ENCODE data around the gene MRPL34.
A peak's percentile ranks its signal among the peaks of the same experiment; 100 is the strongest.

MRPL34 gene

GRCh38 chr19:17296273-17296672, 9.4 kb upstream of the MRPL34 start:
- Histone ChIP-seq H2AFZ (ENCODE audit: low read depth) (no peak overlapping the region), H3K79me2 (ENCODE audit: insufficient read depth, low read depth) (no peaks in the 10 kb centered on the region), H3K36me3 (ENCODE audit: insufficient read depth) (no peaks in the 10 kb centered on the region), H3K4me3 (IDR thresholded peaks at IDR 0.05; ENCODE audit: insufficient read depth, low read depth, low read length) (no peak overlapping the region), H3K4me2 (no peak overlapping the region), H3K27ac (no peak overlapping the region), H3K27me3 (ENCODE audit: insufficient read depth, low read depth) (no peaks in the 10 kb centered on the region), H4K20me1 (ENCODE audit: insufficient read depth) (no peaks in the 10 kb centered on the region), H3K9ac (no peak overlapping the region), H3K4me1 (ENCODE audit: low read depth, poor library complexity, severe bottlenecking) (peaks cover 7% of the 10 kb centered on the region)
- TF ChIP-seq CTCF (conservative IDR thresholded peaks at IDR 0.05; ENCODE audit: low read depth, low read length), result no peak

GRCh38 chr19:17296976-17297375, 8.7 kb upstream of the MRPL34 start:
- no peaks in the 10 kb centered on the region for H3K36me3 ChIP-seq (ENCODE audit: insufficient read depth)
- TF ChIP-seq CTCF (conservative IDR thresholded peaks at IDR 0.05; ENCODE audit: low read depth, low read length), result no peak
- H2AFZ ChIP-seq (ENCODE audit: low read depth), result no peak overlapping the region
- H4K20me1 ChIP-seq (ENCODE audit: insufficient read depth), result no peaks in the 10 kb centered on the region
- no peaks in the 10 kb centered on the region for H3K27me3 ChIP-seq (ENCODE audit: insufficient read depth, low read depth)
- H3K79me2 ChIP-seq (ENCODE audit: insufficient read depth, low read depth), result no peaks in the 10 kb centered on the region
- no peak overlapping the region for H3K27ac ChIP-seq
- no peak overlapping the region for H3K4me3 ChIP-seq (IDR thresholded peaks at IDR 0.05; ENCODE audit: insufficient read depth, low read depth, low read length)
- peaks cover 9% of the 10 kb centered on the region for H3K4me1 ChIP-seq (ENCODE audit: low read depth, poor library complexity, severe bottlenecking)
- H3K9ac ChIP-seq, result no peak overlapping the region
- H3K4me2 ChIP-seq, result no peak overlapping the region

GRCh38 chr19:17300992-17301619, 4.6 kb upstream of the MRPL34 start:
- Histone ChIP-seq H4K20me1 (ENCODE audit: insufficient read depth) (no peaks in the 10 kb centered on the region), H3K4me3 (IDR thresholded peaks at IDR 0.05; ENCODE audit: insufficient read depth, low read depth, low read length) (no peak overlapping the region), H3K9ac (no peak overlapping the region), H3K4me2 (no peak overlapping the region), H3K79me2 (ENCODE audit: insufficient read depth, low read depth) (no peaks in the 10 kb centered on the region), H3K36me3 (ENCODE audit: insufficient read depth) (no peaks in the 10 kb centered on the region), H3K27ac (no peak overlapping the region), H3K27me3 (ENCODE audit: insufficient read depth, low read depth) (no peaks in the 10 kb centered on the region), H2AFZ (ENCODE audit: low read depth) (no peak overlapping the region), H3K4me1 (ENCODE audit: low read depth, poor library complexity, severe bottlenecking) (peaks cover 28% of the 10 kb centered on the region)
- TF ChIP-seq CTCF (conservative IDR thresholded peaks at IDR 0.05; ENCODE audit: low read depth, low read length), result no peak

- peak overlapping the region; percentile 32; the same call in 1 of the 2 replicates for H3K9ac ChIP-seq
- peak overlapping the region; percentile 59 for H2AFZ ChIP-seq (ENCODE audit: low read depth)
- H3K27me3 ChIP-seq (ENCODE audit: insufficient read depth, low read depth), result no peaks in the 10 kb centered on the region
- H3K4me1 ChIP-seq (ENCODE audit: low read depth, poor library complexity, severe bottlenecking), result peaks cover 35% of the 10 kb centered on the region
- H3K36me3 ChIP-seq (ENCODE audit: insufficient read depth), result no peaks in the 10 kb centered on the region
- H3K4me2 ChIP-seq, result peak overlapping the region; percentile 57
- H4K20me1 ChIP-seq (ENCODE audit: insufficient read depth), result no peaks in the 10 kb centered on the region
- TF ChIP-seq CTCF (conservative IDR thresholded peaks at IDR 0.05; ENCODE audit: low read depth, low read length), result no peak
- peaks cover 15% of the 10 kb centered on the region for H3K79me2 ChIP-seq (ENCODE audit: insufficient read depth, low read depth)
- H3K4me3 ChIP-seq (IDR thresholded peaks at IDR 0.05; ENCODE audit: insufficient read depth, low read depth, low read length), result no peak overlapping the region
- no peak overlapping the region for H3K27ac ChIP-seq
Measured at GRCh38 chr19:17302391-17303166, 3.1 kb upstream of the MRPL34 start.

Data from KMS-11 (cell line).